GM23338 (cell line): ENCODE data around the gene ACO1.

ENCODE experiments used
- CREB1 ChIP-seq: fragments of 250-450 bp; sonication (Bioruptor Pico); IDR thresholded peaks from 2 replicates; pipeline ENCODE4 v1.5.0; 2020; ENCODE audit warnings: low read depth, mild to moderate bottlenecking, moderate library complexity
- CTCF ChIP-seq, 2 experiments: fragments of 200-600 bp in 1 of 2; sonication (generic) in 1 of 2; conservative IDR thresholded peaks; 2 replicates each; pipeline versions ENCODE4 v1.5.1 to v1.6.1; 2016 to 2017; ENCODE audit warnings: antibody characterized with exemption in 2 of 2, low read depth in 2 of 2, mild to moderate bottlenecking in 2 of 2, moderate library complexity in 1 of 2
- EZH2 ChIP-seq: fragments of 200-600 bp; sonication (generic); IDR thresholded peaks from one replicate; pipeline ENCODE4 v1.8.0; 2017; ENCODE audit warnings: antibody characterized with exemption, mild to moderate bottlenecking, low read depth; ENCODE audit not compliant: unreplicated experiment
- EZH2phosphoT487 ChIP-seq: fragments of 200-600 bp; sonication (generic); IDR thresholded peaks from one replicate; pipeline ENCODE4 v1.8.1; 2018; ENCODE audit warnings: antibody characterized with exemption; ENCODE audit not compliant: unreplicated experiment
- JUNB ChIP-seq: IDR thresholded peaks from one replicate; pipeline ENCODE4 v1.6.1; 2016; ENCODE audit warnings: antibody characterized with exemption; ENCODE audit not compliant: unreplicated experiment
- NANOG ChIP-seq: IDR thresholded peaks from 2 replicates; pipeline ENCODE4 v1.6.1; 2016; ENCODE audit warnings: antibody characterized with exemption, borderline replicate concordance
- POLR2AphosphoS5 ChIP-seq: IDR thresholded peaks from 2 replicates; pipeline ENCODE4 v1.6.1; 2016; ENCODE audit warnings: antibody characterized with exemption, low read depth
- REST ChIP-seq: IDR thresholded peaks from one replicate; pipeline ENCODE4 v1.6.1; 2018; ENCODE audit warnings: antibody characterized with exemption; ENCODE audit not compliant: unreplicated experiment
- ZNF114 ChIP-seq: fragments of 250-450 bp; sonication (Bioruptor Pico); IDR thresholded peaks from 2 replicates; pipeline ENCODE4 v1.5.0; 2020; ENCODE audit warnings: mild to moderate bottlenecking, moderate library complexity

- TF ChIP-seq NANOG (no peak), ZNF114 (CRISPR knock-in tag) (no peak), CTCF (conservative IDR thresholded peaks at IDR 0.05; ENCODE audit: low read depth in 2 of 2) (no peak), REST (no peak), POLR2AphosphoS5 (no peak), JUNB (no peak), EZH2 (no peak), CREB1 (CRISPR knock-in tag) (no peak), EZH2phosphoT487 (no peak)
Measured at GRCh38 chr9:32463500-32464293, 79.3 kb downstream of the ACO1 start.
